H1 (cell line): ENCODE measurements around the gene FAM228A. TPM values are rescaled to one million over a fixed set of nuclear protein-coding genes. Genes with fewer than 3 reads are reported as not detected.

ENCODE experiments used
- BCL11A ChIP-seq, 2 experiments: IDR thresholded peaks; one replicate each; pipeline ENCODE4 v1.6.1; 2011; ENCODE audit warnings: low read depth in 2 of 2, low read length in 2 of 2, mild to moderate bottlenecking in 2 of 2
- BRCA1 ChIP-seq: IDR thresholded peaks from 2 replicates; pipeline ENCODE4 v1.6.1; 2012; ENCODE audit warnings: low read depth, low read length, improper control_type of control experiment
- CTBP2 ChIP-seq: IDR thresholded peaks from 2 replicates; pipeline ENCODE4 v1.7.0; 2011; ENCODE audit warnings: borderline replicate concordance, mild to moderate bottlenecking, moderate library complexity, mixed read lengths, low read length; ENCODE audit not compliant: insufficient read depth, insufficient read length
- JUN ChIP-seq: IDR thresholded peaks from 2 replicates; pipeline ENCODE4 v1.6.1; 2011; ENCODE audit warnings: low read depth, mild to moderate bottlenecking, improper control_type of control experiment, low read length
- KDM5A ChIP-seq: fragments of 200-600 bp; IDR thresholded peaks from 2 replicates; pipeline ENCODE4 v1.7.1; 2012; ENCODE audit warnings: mild to moderate bottlenecking, low read length, inconsistent platforms, mixed read lengths
- PHF8 ChIP-seq: fragments of 200-600 bp; sonication (generic); conservative IDR thresholded peaks from 2 replicates; pipeline ENCODE4 v1.7.1; 2012; ENCODE audit warnings: low read depth, mild to moderate bottlenecking, inconsistent platforms, low read length, moderate library complexity
- RAD21 ChIP-seq, 2 experiments: IDR thresholded peaks in 1 of 2; conservative IDR thresholded peaks in 1 of 2; 2 replicates each; pipeline ENCODE4 v1.6.1; 2011; ENCODE audit warnings: low read depth in 2 of 2, low read length in 2 of 2, improper control_type of control experiment in 1 of 2, inconsistent platforms in 1 of 2, mild to moderate bottlenecking in 1 of 2, moderate library complexity in 1 of 2
- RNF2 ChIP-seq: fragments of 200-900, 300-1000 bp; sonication (generic); IDR thresholded peaks from 2 replicates; pipeline ENCODE4 v1.7.1; 2016; ENCODE audit warnings: borderline replicate concordance, low read depth, mild to moderate bottlenecking, antibody characterized with exemption, low read length; ENCODE audit not compliant: poor library complexity, severe bottlenecking; ENCODE audit errors: missing control alignments
- SP2 ChIP-seq: IDR thresholded peaks from 2 replicates; pipeline ENCODE4 v1.6.1; 2012; ENCODE audit warnings: mild to moderate bottlenecking, low read length, inconsistent platforms
- polyA plus RNA-seq, 7 experiments: library from polyadenylated mRNA; depleted of rRNA in 3 of 7; stranded (reverse) in 5 of 7; unstranded in 2 of 7; fragments of >200 nt in 5 of 7; fragments of 200-250 nt in 2 of 7; gene quantifications; 1 replicate in 5 of 7; 2 replicates in 1 of 7; 4 replicates in 1 of 7; pipeline versions ENCODE4 v1.2.1 to v1.2.3, GENCODE V29; 2011 to 2013; ENCODE audit warnings: missing spikeins in 2 of 7, mixed read lengths in 2 of 7
- total RNA-seq: library from RNA; stranded (reverse); fragmentation: NEBNext Ultra II Directional; extraction: Animal tissue kit (Norgen Biotek cat#: 25700); gene quantifications from 2 replicates; pipeline ENCODE4 v1.2.1, GENCODE V29; 2021
- TF ChIP-seq, protein P1 (sequence below): fragments of 300-600 bp; sonication (generic); IDR thresholded peaks from 2 replicates; pipeline ENCODE4 v1.7.1; 2012; ENCODE audit warnings: low read length, moderate library complexity, mild to moderate bottlenecking, inconsistent platforms; ENCODE audit not compliant: insufficient replicate concordance

Gene FAM228A
- total and polyA plus RNA-seq, 2 of the 8 experiments (the other 6 are each of a cell fraction or from before 2014, with no cell fraction given), result not detected

DNA sequence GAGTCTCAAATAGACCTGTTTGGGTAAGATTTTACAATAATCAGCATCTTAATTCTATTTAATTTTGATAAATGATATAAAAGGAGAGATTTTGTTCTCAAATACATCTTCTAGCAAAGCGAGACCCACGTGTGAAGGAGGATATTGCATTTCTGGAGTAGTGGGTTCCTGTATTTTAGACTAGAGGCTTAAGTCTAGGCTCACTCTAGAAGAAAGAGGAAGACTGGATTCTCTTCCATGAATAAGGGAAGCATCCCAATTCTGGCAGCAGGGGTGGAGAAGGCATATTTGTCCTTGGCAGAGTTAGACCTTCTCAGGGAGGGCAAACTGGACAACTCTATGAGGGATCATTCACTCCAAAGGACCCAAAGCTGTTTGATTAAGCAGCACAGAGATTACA is 11.3 kb upstream of the FAM228A start (continued):
- TF ChIP-seq, protein P1, sequence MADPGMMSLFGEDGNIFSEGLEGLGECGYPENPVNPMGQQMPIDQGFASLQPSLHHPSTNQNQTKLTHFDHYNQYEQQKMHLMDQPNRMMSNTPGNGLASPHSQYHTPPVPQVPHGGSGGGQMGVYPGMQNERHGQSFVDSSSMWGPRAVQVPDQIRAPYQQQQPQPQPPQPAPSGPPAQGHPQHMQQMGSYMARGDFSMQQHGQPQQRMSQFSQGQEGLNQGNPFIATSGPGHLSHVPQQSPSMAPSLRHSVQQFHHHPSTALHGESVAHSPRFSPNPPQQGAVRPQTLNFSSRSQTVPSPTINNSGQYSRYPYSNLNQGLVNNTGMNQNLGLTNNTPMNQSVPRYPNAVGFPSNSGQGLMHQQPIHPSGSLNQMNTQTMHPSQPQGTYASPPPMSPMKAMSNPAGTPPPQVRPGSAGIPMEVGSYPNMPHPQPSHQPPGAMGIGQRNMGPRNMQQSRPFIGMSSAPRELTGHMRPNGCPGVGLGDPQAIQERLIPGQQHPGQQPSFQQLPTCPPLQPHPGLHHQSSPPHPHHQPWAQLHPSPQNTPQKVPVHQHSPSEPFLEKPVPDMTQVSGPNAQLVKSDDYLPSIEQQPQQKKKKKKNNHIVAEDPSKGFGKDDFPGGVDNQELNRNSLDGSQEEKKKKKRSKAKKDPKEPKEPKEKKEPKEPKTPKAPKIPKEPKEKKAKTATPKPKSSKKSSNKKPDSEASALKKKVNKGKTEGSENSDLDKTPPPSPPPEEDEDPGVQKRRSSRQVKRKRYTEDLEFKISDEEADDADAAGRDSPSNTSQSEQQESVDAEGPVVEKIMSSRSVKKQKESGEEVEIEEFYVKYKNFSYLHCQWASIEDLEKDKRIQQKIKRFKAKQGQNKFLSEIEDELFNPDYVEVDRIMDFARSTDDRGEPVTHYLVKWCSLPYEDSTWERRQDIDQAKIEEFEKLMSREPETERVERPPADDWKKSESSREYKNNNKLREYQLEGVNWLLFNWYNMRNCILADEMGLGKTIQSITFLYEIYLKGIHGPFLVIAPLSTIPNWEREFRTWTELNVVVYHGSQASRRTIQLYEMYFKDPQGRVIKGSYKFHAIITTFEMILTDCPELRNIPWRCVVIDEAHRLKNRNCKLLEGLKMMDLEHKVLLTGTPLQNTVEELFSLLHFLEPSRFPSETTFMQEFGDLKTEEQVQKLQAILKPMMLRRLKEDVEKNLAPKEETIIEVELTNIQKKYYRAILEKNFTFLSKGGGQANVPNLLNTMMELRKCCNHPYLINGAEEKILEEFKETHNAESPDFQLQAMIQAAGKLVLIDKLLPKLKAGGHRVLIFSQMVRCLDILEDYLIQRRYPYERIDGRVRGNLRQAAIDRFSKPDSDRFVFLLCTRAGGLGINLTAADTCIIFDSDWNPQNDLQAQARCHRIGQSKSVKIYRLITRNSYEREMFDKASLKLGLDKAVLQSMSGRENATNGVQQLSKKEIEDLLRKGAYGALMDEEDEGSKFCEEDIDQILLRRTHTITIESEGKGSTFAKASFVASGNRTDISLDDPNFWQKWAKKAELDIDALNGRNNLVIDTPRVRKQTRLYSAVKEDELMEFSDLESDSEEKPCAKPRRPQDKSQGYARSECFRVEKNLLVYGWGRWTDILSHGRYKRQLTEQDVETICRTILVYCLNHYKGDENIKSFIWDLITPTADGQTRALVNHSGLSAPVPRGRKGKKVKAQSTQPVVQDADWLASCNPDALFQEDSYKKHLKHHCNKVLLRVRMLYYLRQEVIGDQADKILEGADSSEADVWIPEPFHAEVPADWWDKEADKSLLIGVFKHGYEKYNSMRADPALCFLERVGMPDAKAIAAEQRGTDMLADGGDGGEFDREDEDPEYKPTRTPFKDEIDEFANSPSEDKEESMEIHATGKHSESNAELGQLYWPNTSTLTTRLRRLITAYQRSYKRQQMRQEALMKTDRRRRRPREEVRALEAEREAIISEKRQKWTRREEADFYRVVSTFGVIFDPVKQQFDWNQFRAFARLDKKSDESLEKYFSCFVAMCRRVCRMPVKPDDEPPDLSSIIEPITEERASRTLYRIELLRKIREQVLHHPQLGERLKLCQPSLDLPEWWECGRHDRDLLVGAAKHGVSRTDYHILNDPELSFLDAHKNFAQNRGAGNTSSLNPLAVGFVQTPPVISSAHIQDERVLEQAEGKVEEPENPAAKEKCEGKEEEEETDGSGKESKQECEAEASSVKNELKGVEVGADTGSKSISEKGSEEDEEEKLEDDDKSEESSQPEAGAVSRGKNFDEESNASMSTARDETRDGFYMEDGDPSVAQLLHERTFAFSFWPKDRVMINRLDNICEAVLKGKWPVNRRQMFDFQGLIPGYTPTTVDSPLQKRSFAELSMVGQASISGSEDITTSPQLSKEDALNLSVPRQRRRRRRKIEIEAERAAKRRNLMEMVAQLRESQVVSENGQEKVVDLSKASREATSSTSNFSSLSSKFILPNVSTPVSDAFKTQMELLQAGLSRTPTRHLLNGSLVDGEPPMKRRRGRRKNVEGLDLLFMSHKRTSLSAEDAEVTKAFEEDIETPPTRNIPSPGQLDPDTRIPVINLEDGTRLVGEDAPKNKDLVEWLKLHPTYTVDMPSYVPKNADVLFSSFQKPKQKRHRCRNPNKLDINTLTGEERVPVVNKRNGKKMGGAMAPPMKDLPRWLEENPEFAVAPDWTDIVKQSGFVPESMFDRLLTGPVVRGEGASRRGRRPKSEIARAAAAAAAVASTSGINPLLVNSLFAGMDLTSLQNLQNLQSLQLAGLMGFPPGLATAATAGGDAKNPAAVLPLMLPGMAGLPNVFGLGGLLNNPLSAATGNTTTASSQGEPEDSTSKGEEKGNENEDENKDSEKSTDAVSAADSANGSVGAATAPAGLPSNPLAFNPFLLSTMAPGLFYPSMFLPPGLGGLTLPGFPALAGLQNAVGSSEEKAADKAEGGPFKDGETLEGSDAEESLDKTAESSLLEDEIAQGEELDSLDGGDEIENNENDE, result no peak
- TF ChIP-seq BCL11A (IDR thresholded peaks at IDR 0.05; ENCODE audit: low read depth in 2 of 2, low read length in 2 of 2) (no peak), CTBP2 (no peak), PHF8 (no peak), RAD21 (IDR thresholded peaks at IDR 0.05 in 1 of 2, conservative IDR thresholded peaks at IDR 0.05 in 1 of 2; ENCODE audit: low read depth in 2 of 2, low read length in 2 of 2) (no peak), SP2 (no peak), BRCA1 (no peak), KDM5A (no peak), RNF2 (no peak), JUN (no peak)
